Neural cell (in vitro differentiated cells): Measurements from ENCODE around the gene SLC22A6. TPM values are rescaled to one million over a fixed set of nuclear protein-coding genes. Genes with fewer than 3 reads are reported as not detected.

Experiments
- H2AFZ ChIP-seq: fragments of 200-600, 300-800 bp; sonication (generic), shearing (Covaris generic); 2 replicates; pipeline ENCODE4 v1.6.0; 2014; ENCODE audit warnings: low read depth, mild to moderate bottlenecking, antibody characterized with exemption, low read length, moderate library complexity
- H3F3A ChIP-seq: fragments of 200-600 bp; shearing (Covaris generic); 2 replicates; pipeline ENCODE4 v1.6.1; 2016; ENCODE audit warnings: mild to moderate bottlenecking, moderate library complexity, mixed read lengths, antibody characterized with exemption, low read length; ENCODE audit not compliant: insufficient read depth, poor library complexity, severe bottlenecking
- H3K27ac ChIP-seq: fragments of 200-600, 300-800 bp; sonication (generic), shearing (Covaris generic); 2 replicates; pipeline ENCODE4 v1.5.1; 2014; ENCODE audit warnings: mild to moderate bottlenecking, low read length, moderate library complexity
- H3K27me3 ChIP-seq: fragments of 300-800, 200-600 bp; sonication (generic), shearing (Covaris generic); 2 replicates; pipeline ENCODE4 v1.6.0; 2014; ENCODE audit warnings: mild to moderate bottlenecking, low read depth, low read length, moderate library complexity; ENCODE audit not compliant: insufficient read depth
- H3K36me3 ChIP-seq: fragments of 300-800, 200-600 bp; sonication (generic), shearing (Covaris generic); 2 replicates; pipeline ENCODE4 v1.5.1; 2014; ENCODE audit warnings: mild to moderate bottlenecking, antibody characterized with exemption, low read length, moderate library complexity; ENCODE audit not compliant: insufficient read depth
- H3K4me2 ChIP-seq: fragments of 300-800, 200-600 bp; sonication (generic), shearing (Covaris generic); 2 replicates; pipeline ENCODE4 v1.6.0; 2014; ENCODE audit warnings: mild to moderate bottlenecking, low read length
- H3K4me3 ChIP-seq: fragments of 300-800, 200-600 bp; sonication (generic), shearing (Covaris generic); 2 replicates; pipeline ENCODE4 v1.5.1; 2014; ENCODE audit warnings: mild to moderate bottlenecking, low read length, moderate library complexity
- H3K79me2 ChIP-seq: fragments of 200-600 bp; shearing (Covaris generic); replicated peaks from 2 replicates; pipeline ENCODE4 v1.6.0; 2014; ENCODE audit warnings: mild to moderate bottlenecking, low read length, moderate library complexity; ENCODE audit not compliant: insufficient read depth
- H3K9ac ChIP-seq: fragments of 300-800, 200-600 bp; sonication (generic), shearing (Covaris generic); 2 replicates; pipeline ENCODE4 v1.6.1; 2016; ENCODE audit warnings: mild to moderate bottlenecking, low read length, mixed read lengths
- H3K9me2 ChIP-seq: fragments of 200-600 bp; shearing (Covaris generic); 2 replicates; pipeline ENCODE4 v1.6.1; 2016; ENCODE audit warnings: mild to moderate bottlenecking, low read length, mixed read lengths; ENCODE audit not compliant: insufficient read depth
- H3K9me3 ChIP-seq: fragments of 200-600, 300-800 bp; sonication (generic), shearing (Covaris generic); 2 replicates; pipeline ENCODE4 v1.6.1; 2016; ENCODE audit warnings: mild to moderate bottlenecking, mixed run types, low read length, moderate library complexity, mixed read lengths
- H4K20me1 ChIP-seq: fragments of 200-600 bp; shearing (Covaris generic); 2 replicates; pipeline ENCODE4 v1.6.1; 2016; ENCODE audit warnings: mild to moderate bottlenecking, mixed run types; ENCODE audit not compliant: insufficient read depth
- EP300 ChIP-seq: fragments of 450-650 bp; conservative IDR thresholded peaks from 2 replicates; pipeline ENCODE4 v1.6.1; 2014; ENCODE audit warnings: antibody characterized with exemption, mild to moderate bottlenecking, moderate library complexity; ENCODE audit not compliant: poor library complexity, severe bottlenecking
- EZH2 ChIP-seq: fragments of 200-600, 300-800 bp; shearing (Covaris generic), sonication (generic); IDR thresholded peaks from 2 replicates; pipeline ENCODE4 v1.6.1; 2014; ENCODE audit warnings: antibody characterized with exemption, low read length, borderline replicate concordance, mild to moderate bottlenecking; ENCODE audit not compliant: insufficient read depth, poor library complexity, severe bottlenecking
- MXI1 ChIP-seq: fragments of 450-650 bp; conservative IDR thresholded peaks from 2 replicates; pipeline ENCODE4 v1.6.1; 2014; ENCODE audit warnings: antibody characterized with exemption, mild to moderate bottlenecking; ENCODE audit not compliant: poor library complexity, severe bottlenecking
- POLR2AphosphoS5 ChIP-seq: IDR thresholded peaks from 2 replicates; pipeline ENCODE4 v1.6.1; 2012
- RAD21 ChIP-seq: fragments of 450-650 bp; conservative IDR thresholded peaks from 2 replicates; pipeline ENCODE4 v1.6.1; 2014; ENCODE audit warnings: antibody characterized with exemption, mild to moderate bottlenecking, moderate library complexity
- SMC3 ChIP-seq: fragments of 450-650 bp; conservative IDR thresholded peaks from 2 replicates; pipeline ENCODE4 v1.6.1; 2014; ENCODE audit warnings: antibody characterized with exemption, mild to moderate bottlenecking, moderate library complexity; ENCODE audit not compliant: poor library complexity
- TAF1 ChIP-seq: IDR thresholded peaks from 2 replicates; pipeline ENCODE4 v1.6.1; 2012; ENCODE audit warnings: low read depth
- polyA plus RNA-seq: library from polyadenylated mRNA; depleted of rRNA; stranded (reverse); fragments of >200 nt; gene quantifications from 2 replicates; pipeline ENCODE4 v1.2.3, GENCODE V29; 2014
- TF ChIP-seq, protein P1 (sequence below): IDR thresholded peaks from 2 replicates; pipeline ENCODE4 v1.6.1; 2012; ENCODE audit warnings: borderline replicate concordance
- TF ChIP-seq, protein P2 (sequence below): fragments of 450-650 bp; IDR thresholded peaks from 2 replicates; pipeline ENCODE4 v1.5.1; 2014; ENCODE audit warnings: antibody characterized with exemption, mild to moderate bottlenecking, moderate library complexity; ENCODE audit not compliant: poor library complexity, severe bottlenecking

SLC22A6 gene
- polyA plus RNA-seq, 1 donor from 2014 or later: not detected

DNA sequence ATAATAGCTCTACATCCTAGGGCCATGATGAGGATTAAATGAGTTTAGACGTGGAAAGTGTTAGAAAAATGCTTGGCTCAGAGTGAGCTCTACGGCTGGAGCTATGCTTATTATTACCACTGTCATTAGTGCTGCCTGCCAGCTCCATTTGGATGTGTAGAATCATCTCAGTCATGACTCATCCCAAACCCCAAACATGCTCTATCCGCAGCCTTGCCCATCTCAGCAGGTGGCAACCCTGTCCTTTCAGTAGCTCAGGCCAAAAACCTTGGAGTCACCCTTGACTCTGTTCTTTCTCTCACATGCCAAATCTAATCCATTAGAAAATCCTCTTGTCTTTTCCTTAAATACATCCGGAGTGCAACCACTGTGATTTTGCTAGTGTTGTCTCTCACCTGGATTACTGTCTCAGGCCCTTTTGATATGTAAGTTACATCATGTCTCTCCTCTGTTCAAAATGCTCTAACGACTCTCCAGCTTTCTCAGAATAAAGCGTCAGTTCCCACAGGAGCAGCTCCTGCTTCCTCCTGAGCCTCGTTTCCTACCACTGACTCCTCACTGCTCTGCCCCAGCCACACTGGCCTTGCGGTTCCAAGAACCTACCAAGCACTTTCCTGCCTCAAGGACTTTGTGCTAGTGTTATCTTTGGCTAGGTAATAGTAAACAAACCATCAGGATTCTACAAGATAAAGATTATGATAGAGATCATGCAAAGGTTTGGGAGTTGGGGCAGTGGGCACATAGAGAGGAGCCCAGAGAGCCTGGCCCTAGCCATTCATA lies 53.1 kb downstream of the SLC22A6 start:
- no peaks in the 10 kb centered on the region for H3F3A ChIP-seq
- no peaks in the 10 kb centered on the region for H3K36me3 ChIP-seq
- H3K9me2 ChIP-seq: no peaks in the 10 kb centered on the region
- no peak overlapping the region for H3K4me3 ChIP-seq
- H3K79me2 ChIP-seq: no peaks in the 10 kb centered on the region
- H3K27me3 ChIP-seq: peaks cover 22% of the 10 kb centered on the region
- no peaks in the 10 kb centered on the region for H3K9me3 ChIP-seq
- no peak overlapping the region for H3K9ac ChIP-seq
- no peak overlapping the region for H3K4me2 ChIP-seq
- H3K27ac ChIP-seq: no peak overlapping the region
- TF ChIP-seq POLR2AphosphoS5 (no peak), EP300 (no peak), SMC3 (no peak), TAF1 (no peak), RAD21 (no peak)
- no peaks in the 10 kb centered on the region for H4K20me1 ChIP-seq
- no peak overlapping the region for H2AFZ ChIP-seq

DNA sequence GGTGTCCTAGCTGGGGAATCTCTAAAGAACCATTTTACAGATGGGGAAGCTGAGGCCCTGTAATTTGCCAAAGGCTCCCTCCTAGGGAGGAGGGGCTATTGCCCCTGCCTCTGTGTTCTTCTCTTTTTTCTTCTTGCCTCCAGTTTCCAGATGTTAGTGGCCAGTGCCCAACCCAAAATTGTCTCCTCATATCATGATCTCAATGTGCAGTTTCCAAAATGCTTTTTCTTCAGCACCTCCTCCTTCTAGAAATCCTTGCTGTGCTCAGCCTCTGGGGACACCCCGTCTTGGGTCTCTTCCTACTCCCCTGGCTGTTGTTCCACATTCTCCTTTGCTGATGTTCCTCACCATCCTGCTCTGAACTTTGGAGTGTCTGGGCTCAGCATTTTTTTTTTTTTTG lies 54.1 kb downstream of the SLC22A6 start:
- H3F3A ChIP-seq: no peaks in the 10 kb centered on the region
- peaks cover 33% of the 10 kb centered on the region for H3K27me3 ChIP-seq
- no peaks in the 10 kb centered on the region for H3K36me3 ChIP-seq
- no peak for TF ChIP-seq TAF1
- TF ChIP-seq EP300: no peak
- no peak for TF ChIP-seq POLR2AphosphoS5
- no peak for TF ChIP-seq SMC3
- no peak for TF ChIP-seq MXI1
- TF ChIP-seq, protein P1, sequence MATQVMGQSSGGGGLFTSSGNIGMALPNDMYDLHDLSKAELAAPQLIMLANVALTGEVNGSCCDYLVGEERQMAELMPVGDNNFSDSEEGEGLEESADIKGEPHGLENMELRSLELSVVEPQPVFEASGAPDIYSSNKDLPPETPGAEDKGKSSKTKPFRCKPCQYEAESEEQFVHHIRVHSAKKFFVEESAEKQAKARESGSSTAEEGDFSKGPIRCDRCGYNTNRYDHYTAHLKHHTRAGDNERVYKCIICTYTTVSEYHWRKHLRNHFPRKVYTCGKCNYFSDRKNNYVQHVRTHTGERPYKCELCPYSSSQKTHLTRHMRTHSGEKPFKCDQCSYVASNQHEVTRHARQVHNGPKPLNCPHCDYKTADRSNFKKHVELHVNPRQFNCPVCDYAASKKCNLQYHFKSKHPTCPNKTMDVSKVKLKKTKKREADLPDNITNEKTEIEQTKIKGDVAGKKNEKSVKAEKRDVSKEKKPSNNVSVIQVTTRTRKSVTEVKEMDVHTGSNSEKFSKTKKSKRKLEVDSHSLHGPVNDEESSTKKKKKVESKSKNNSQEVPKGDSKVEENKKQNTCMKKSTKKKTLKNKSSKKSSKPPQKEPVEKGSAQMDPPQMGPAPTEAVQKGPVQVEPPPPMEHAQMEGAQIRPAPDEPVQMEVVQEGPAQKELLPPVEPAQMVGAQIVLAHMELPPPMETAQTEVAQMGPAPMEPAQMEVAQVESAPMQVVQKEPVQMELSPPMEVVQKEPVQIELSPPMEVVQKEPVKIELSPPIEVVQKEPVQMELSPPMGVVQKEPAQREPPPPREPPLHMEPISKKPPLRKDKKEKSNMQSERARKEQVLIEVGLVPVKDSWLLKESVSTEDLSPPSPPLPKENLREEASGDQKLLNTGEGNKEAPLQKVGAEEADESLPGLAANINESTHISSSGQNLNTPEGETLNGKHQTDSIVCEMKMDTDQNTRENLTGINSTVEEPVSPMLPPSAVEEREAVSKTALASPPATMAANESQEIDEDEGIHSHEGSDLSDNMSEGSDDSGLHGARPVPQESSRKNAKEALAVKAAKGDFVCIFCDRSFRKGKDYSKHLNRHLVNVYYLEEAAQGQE: no peak
- TF ChIP-seq RAD21: no peak
- no peak overlapping the region for H3K9ac ChIP-seq
- no peaks in the 10 kb centered on the region for H3K9me3 ChIP-seq
- no peaks in the 10 kb centered on the region for H4K20me1 ChIP-seq
- no peak overlapping the region for H3K4me3 ChIP-seq
- H3K4me2 ChIP-seq: no peak overlapping the region
- no peaks in the 10 kb centered on the region for H3K79me2 ChIP-seq
- H3K27ac ChIP-seq: no peak overlapping the region
- H3K9me2 ChIP-seq: no peaks in the 10 kb centered on the region
- no peak overlapping the region for H2AFZ ChIP-seq

DNA sequence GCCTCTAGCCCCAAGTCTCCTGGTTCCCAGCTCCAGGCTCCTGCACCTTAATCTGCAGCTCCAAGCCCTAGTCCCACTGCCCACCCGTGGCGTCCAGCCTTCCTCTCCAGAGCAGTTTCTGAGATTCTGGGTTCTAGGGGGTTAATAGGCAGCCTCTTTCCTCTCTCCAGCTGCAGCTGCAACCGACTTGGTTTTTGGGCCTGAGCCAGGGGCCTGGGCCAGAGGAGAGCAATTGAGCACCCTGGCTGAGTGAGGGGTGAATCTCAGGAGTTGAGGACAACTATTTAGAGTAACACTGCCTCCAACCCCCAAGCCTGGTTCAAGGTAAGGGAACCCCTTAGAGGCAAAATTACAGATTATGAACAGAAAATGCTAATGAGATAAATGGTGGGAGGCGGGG lies 54.6 kb downstream of the SLC22A6 start:
- H3K4me2 ChIP-seq: no peak overlapping the region
- H3K36me3 ChIP-seq: no peaks in the 10 kb centered on the region
- H3K9me3 ChIP-seq: no peaks in the 10 kb centered on the region
- H3K4me3 ChIP-seq: no peak overlapping the region
- TF ChIP-seq RAD21: no peak
- no peak for TF ChIP-seq SMC3
- no peak for TF ChIP-seq TAF1
- no peak for TF ChIP-seq EZH2
- no peak for TF ChIP-seq POLR2AphosphoS5
- TF ChIP-seq, protein P2, sequence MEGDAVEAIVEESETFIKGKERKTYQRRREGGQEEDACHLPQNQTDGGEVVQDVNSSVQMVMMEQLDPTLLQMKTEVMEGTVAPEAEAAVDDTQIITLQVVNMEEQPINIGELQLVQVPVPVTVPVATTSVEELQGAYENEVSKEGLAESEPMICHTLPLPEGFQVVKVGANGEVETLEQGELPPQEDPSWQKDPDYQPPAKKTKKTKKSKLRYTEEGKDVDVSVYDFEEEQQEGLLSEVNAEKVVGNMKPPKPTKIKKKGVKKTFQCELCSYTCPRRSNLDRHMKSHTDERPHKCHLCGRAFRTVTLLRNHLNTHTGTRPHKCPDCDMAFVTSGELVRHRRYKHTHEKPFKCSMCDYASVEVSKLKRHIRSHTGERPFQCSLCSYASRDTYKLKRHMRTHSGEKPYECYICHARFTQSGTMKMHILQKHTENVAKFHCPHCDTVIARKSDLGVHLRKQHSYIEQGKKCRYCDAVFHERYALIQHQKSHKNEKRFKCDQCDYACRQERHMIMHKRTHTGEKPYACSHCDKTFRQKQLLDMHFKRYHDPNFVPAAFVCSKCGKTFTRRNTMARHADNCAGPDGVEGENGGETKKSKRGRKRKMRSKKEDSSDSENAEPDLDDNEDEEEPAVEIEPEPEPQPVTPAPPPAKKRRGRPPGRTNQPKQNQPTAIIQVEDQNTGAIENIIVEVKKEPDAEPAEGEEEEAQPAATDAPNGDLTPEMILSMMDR: no peak
- TF ChIP-seq, protein P1: no peak
- TF ChIP-seq MXI1: no peak
- no peak for TF ChIP-seq EP300
- H3K79me2 ChIP-seq: no peaks in the 10 kb centered on the region
- no peaks in the 10 kb centered on the region for H3K9me2 ChIP-seq
- H2AFZ ChIP-seq: no peak overlapping the region
- H3K9ac ChIP-seq: no peak overlapping the region
- H3K27ac ChIP-seq: no peak overlapping the region
- peaks cover 38% of the 10 kb centered on the region for H3K27me3 ChIP-seq
- H4K20me1 ChIP-seq: no peaks in the 10 kb centered on the region
- H3F3A ChIP-seq: no peaks in the 10 kb centered on the region
